Activated CD4-positive, alpha-beta T cell treated with anti-CD3 and anti-CD28 coated beads for 1 hour (primary cell): ENCODE results near the gene CASP2.
"Not testable (repeated sequence)": the region's sequence is repeated elsewhere in the genome, so short reads cannot be mapped to it uniquely, and the experiment has no call there.

Experiments
- DNase-seq: peaks from one replicate; pipeline ENCODE4 v3.0.0-alpha.2; 2020

CASP2 gene

DNA sequence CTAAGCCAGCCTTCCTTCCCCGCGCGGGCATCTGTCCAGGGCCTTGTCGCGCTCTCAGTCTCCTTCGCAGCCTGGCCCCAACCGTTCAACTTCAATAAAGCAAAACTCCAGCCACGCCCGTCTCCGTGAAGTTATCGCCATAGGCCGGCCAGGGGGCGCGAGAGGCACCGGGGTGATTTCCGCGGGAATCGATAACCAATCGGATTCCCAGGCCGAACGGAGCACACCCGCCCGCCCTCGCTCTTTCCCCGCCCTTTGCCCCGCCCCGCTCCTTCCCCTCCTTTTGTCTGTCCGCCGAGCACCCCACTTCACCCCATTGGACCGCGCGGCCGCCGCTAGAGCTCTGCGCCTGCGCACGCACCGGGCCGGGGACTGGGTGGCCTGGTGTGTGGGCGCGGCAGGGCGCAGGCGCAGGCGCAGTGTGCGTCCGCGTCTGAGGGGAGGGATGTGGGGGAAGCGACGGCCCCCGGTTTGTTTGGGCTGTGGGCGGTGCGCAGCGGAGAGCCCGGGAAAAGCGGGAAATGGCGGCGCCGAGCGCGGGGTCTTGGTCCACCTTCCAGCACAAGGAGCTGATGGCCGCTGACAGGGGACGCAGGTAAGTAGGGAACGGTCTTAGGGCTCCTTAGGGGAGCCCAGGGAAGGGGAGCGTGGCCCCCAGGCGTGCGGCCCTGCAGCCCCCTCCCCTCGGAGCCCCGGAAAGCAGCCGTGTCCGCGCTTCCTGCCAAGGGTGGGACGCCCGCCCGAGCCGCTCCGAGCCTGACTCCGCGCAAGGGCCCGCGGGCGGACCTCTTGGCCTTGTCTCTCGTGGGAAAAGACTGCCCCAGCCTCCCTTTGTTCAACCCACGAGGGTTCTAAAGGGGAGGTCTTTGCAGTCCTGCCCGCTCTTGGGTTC lies at the start of gene CASP2:
CASP2 (plus strand) TSS at position 417 of the 892 bp plus-strand sequence; CDS start at position 522, 105 bp downstream.
- DNase-seq: peak; percentile 98

DNA sequence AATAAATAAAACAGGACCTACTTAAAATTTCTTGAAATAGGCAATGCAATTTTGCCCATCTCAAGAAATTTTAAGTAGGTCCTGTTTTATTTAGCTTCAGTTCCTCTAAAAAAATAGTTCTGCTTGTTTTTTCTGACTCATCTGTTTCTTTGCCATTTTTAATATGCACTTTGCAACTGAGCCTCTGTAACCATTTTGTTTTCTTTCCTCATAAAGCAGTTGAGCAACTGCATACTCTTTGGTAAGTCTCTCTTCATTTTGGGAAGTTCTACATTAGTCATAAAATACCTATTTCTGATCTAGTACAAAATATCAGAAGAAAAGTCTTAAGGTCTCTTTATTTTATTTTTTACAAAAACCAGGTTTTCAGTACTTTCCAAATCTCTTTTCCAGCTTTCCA lies 48.3 kb upstream of the CASP2 start:
- no peak for DNase-seq

DNA sequence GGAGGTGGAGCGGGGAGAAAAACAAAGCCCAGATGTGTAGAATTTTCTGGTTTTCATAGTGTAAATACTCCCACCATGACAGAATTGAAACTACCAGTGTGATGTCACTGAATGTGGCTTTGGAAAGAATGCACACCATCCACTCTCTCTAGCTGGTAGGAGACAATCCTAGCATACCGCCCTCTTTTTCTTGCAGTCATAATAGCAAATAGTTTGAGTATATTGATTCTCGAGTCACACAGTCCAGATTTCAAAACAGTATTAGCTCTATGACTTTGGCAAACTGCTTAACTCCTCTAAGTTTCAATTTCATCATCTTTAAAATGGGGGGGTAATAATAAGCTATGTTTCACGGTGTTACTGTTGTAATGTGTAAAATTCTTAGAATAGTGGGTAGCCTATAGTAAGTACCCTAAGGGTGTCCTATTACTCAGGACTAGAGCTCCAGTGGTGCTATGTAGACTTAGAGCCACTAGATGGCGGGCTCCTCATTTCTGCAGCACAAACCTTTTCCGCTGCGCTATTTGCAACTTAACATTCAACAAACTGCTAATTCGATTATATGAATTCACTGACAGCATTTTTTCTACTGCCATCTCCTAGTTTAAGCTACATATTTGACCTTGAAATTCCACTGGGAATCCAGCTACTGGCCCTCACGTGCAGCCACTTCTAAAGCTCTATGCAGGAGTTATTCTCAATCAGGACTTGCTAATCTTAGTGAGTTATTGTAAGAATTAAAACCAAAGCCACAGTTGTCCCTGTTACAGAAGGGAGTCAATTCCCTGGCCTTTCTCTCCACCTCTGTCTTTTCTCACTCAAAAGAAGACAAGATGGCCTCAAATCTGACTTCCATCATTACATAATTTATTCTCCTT lies 47.6 kb upstream of the CASP2 start:
- DNase-seq: peak; percentile 56

DNA sequence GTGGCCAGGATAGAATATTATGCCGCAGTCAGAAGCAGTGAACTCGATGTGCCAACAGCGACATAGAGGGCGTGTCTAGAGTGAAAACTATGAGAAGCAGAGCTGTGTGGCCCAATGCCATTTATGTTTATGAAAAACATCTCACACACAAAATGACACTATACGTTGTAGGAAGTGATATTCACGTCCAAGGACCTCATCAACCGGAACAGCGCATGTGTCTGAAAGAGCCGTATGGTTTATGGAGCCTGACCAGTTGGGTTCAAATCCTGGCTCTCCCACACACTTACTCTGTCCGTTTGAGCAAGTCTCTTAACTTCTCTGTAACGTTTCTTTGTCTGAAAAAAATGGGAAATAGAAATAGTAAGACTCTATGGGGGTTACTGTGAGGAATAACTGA lies 45.8 kb upstream of the CASP2 start:
- no peak for DNase-seq

DNA sequence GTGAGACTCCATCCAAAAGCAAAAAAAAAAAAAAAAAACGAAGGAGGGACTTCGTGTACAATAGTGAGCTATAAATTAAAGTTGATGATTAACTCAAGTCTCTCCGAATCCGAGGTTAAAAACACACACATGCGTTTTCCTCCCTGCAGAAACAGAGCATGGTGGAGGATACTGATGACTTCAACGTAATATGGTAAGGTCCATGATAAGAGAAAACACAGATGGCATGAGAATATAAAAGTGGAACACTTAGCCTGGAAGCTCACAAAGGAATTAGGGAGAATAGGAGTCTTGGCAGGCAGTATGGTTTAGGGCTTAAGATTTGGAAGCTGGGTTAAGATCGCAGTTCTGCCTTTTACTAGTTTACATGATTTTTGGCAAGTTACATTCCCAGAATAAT lies 45.0 kb upstream of the CASP2 start:
- DNase-seq: no peak

DNA sequence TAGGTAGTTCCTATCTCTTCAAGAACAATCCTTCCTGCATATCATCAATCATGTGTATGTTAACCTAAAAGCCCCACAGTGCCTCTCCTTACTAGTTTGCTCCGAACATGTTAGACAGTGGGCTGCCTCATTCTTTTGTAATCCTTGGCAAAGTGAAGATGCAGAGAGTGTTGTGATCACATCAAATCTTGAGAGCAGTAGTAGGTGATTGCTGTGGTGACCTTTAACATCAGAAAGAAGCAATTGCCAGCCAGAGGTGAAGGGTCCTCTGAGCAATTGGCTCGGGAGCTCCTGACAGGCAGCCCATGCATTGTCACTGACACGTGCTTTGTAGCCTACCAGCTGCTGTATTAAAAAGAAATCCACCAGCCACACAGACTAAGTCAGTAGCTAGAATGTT lies 44.5 kb upstream of the CASP2 start:
- no peak for DNase-seq

DNA sequence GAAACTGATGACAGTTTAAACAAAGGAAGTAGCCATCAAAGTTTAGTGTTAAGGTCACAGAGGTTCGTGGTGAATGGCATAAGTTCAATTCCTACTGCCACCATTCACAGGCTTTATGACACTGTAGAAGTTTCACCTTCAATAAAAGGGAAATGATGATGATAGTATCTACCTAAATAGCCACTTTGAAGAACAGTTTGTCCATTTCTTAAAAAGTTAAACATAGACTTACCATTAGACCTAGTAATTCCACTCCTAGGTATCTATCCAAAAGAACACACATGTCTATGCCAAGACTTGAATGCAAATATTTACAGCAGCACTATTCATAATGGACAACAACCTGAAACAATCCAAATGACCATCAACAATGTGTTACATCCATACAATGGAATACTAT lies 43.8 kb upstream of the CASP2 start:
- no peak for DNase-seq

DNA sequence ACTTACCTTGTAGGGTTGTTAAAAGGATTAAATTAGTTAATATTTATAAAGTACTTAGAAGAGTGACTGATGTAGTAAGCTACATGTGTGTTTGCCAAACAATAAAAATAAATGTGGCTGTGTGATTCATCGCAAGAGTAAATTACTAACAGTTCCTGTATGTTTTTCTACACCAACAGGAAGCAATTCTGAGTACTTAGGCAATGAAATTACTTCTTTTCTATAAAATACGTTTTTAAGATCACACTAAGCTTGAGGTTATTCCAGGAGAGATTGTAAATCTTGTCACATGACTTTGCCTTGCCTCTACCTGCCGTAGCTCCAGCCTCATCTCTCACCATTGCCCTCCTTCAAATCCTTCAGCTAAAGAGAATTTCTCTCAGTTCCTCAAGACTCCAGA lies 43.0 kb upstream of the CASP2 start:
- no peak for DNase-seq

DNA sequence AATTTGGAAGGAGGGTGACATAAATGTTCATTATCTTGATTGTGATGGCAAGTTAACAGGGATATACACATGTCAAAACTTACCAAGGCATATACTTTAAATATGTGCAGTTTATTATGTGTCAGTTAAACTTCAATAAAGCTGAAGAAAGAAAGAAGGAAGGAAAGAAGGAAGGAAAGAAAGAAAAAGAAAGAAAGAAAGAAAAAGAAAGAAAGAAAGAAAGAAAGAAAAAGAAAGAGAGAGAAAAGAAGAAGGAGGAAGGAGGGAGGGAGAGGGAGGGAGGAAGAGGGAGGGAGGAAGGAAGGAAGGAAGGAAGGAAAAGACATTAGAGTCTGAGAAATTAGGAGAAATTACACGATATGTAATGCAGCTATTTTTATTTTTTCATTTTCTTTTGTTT lies 40.8 kb upstream of the CASP2 start:
- no peak for DNase-seq

DNA sequence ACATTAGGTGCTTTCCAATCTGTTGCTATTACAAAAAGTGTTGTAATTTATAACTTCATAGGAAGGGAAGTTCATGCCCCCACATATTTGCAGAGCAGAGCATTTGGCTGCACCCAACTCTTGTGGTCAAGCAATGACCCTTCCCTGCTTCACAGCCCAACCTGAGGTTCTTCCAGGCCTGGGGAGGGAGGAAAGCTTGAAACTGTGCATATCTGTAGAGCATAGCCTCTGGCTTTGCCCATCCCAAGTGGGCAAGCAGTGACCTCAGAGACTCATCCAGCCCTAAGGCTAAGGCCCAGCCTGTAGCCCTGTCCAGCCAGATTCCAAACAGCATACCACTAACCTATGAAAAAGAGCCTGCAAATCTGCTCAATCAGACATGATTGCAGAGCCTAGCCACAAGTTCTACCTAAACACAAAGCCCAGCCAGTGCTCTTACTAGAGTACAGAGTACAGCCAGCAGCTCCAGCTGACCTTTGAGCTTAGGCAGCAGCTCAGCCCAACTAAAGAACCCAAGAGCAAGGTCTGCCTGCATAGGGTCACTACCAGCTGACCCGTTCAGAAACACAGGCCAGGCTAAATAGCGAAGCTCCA lies 39.3 kb upstream of the CASP2 start:
- DNase-seq: no peak

DNA sequence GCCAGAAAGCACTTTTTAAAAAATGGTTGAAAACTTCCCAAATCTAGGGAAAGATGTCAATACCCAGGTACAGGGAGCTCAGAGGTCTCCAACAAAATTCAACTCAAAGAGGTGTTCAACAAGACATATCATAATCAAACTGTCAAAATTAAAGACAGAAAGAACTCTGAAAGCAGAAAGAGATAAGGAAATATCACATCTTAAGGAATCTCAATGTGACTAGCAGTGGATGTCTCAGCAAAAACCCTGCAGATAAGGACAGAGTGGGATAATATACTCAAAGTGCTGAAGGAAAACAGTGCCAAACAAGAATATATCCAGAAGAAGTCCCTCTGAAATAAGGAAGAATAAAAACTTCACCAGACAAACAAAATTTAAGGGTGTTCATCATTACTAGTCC lies 38.0 kb upstream of the CASP2 start:
- no peak for DNase-seq

DNA sequence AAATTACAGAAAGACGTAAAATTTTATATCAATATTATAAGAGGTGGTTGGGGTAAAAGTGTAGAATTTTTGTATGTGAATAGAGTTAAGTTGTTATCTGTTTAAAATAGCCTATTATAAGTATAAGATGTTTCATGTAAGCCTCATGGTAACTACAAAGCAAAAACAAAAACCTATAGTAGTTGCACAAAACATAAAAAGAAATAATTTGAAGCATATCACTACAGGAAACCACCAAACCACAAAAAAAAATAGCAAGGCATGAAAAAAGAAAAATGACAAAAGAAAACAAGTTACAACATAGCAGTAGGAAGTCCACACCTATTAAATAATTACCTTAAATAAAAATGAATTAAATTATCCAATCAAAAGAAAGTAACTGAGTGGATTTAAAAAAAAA lies 37.3 kb upstream of the CASP2 start:
- no peak for DNase-seq

DNA sequence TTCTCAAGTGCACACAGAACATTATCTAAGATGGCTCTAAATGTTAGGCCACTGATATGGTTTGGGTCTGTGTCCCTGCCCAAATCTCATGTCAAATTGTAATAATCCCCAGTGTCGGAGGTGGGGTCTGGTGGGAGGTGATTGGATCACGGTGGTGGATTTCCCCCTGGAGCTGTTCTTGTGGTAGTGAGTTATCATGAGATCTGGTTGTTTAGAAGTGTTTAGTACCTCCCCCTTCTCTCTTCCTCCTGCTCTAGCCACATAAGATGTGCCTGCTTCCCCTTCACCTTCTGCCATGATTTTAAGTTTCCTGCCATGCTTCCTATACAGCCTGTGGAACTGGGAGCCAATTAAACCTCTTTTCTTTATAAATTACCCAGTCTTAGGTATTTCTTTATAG lies 36.1 kb upstream of the CASP2 start:
- DNase-seq: no peak

DNA sequence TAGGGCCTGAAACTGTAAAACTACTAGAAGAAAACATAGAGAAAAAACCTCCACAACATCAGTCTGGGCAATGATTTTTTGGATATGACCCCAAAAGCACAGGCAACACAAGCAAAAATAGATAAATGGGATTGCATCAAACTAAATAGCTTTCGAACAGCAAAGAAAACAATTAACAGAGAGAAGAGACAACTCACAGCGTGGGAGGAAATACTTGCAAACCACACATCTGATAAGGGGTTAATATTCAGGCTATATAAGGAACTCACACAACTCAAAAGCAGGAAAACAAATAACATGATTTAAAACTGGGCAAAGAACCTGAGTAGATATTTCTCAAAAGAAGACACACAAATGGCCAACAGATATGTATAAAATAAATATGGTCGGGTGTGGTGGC lies 32.6 kb upstream of the CASP2 start:
- no peak for DNase-seq

DNA sequence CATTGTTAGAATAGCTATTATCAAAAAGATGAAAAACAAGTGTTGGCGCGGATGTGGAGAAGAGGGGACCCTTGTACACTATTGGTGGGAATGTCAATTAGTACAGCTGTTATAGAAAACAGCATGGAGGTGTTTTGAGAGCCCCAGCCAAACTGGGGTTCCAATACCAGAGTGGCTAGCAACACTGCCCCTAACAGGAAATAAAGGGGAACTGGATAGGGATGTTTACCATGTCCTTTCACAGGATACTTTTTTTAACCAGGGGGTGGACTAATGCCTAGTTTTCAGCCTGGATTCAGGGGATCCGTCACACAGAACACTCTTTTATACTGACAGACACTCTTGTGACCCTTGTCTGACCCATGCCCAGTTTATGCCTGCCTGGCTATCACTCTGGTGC lies 31.8 kb upstream of the CASP2 start:
- DNase-seq: no peak

DNA sequence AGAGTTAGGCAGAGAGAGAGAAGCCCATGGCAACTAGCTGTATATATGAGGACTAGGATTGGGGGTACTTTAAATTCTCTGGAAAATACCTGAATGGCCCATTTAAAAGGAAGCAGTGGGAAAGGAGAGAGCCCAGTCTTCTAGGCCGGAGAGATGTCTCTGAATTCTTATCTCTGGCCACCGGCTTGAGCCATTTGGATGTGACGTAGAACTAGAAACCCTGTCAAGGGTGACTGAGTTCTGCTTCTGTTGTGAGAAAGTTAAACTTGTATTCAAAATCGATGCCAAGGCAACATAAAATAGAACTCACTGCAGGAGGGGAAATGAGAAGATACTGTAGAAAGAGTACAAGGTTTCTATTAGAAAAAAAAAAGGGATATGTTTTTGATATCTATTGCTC lies 31.2 kb upstream of the CASP2 start:
- DNase-seq: no peak

DNA sequence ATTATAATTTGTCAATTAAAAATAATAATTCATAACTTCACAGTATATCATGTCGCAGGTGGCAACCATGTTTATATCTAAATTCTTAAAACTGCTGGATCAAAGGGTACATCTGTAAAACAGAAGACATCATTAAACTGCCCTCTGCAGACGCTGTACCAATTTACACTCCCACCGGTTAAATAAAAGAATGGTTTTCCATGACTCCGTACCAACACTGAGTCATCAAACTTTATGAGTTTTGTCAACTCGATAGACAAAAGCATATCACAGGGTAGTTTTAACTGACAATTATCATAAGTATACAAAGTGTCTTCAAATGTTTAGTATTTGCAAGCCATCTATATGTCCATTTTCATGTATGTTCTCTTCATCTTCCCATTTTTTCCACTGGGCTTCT lies 30.6 kb upstream of the CASP2 start:
- DNase-seq: no peak

DNA sequence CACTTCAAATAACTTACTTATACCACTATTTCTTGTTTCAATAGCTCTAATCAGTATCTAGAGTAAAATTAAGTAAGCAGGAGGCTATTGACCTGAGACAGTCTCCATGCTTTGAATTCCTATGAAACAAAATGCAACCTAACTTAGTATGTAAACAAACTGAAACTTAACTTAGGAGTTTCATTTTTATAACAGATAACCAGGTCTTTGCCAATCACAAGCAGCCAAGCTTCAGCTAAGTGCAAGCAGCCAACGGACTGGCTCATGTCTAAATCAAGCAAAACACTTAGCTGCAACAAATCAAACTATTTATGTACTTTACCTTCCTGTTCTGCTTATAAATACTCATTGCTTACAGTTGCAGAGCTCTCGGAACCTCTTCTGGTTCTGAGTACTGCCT lies 29.3 kb upstream of the CASP2 start:
- DNase-seq: no peak

DNA sequence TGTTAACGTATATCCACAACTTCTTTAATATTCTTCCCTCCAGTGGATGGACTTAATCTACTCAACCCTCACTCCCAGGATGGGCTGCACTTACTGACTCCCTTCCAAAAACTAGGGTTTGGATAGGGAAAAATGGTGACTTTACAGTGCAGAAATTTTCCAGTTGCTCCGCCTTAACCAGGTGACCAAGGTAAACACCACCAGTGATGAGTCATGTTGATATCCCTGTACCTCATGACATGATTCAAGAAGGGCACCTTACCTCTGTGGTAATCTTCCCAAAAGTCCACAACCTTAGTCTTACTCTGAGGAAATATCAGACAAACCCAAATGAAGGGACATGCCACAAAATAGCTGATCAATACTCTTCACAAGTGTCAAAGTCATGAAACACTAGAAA lies 28.4 kb upstream of the CASP2 start:
- DNase-seq: no peak

DNA sequence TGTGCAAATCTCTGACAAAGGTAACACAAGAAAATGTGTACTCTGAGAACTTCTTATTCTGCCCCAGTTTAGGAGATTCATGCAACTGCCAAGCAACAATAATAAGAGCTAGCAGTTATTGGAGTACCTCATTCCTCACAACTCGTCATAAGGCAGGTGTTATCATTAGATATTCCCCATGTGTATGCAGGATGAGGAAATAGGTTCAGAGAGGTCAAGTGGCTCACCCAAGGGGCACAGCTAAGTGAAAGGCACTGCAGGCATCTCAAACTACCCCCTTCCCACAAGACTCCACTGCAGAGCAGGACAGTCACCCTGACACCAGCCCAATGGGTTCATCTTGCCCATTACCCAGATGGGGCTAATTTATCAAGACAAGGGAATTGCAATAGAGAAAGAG lies 26.2 kb upstream of the CASP2 start:
- DNase-seq: no peak

DNA sequence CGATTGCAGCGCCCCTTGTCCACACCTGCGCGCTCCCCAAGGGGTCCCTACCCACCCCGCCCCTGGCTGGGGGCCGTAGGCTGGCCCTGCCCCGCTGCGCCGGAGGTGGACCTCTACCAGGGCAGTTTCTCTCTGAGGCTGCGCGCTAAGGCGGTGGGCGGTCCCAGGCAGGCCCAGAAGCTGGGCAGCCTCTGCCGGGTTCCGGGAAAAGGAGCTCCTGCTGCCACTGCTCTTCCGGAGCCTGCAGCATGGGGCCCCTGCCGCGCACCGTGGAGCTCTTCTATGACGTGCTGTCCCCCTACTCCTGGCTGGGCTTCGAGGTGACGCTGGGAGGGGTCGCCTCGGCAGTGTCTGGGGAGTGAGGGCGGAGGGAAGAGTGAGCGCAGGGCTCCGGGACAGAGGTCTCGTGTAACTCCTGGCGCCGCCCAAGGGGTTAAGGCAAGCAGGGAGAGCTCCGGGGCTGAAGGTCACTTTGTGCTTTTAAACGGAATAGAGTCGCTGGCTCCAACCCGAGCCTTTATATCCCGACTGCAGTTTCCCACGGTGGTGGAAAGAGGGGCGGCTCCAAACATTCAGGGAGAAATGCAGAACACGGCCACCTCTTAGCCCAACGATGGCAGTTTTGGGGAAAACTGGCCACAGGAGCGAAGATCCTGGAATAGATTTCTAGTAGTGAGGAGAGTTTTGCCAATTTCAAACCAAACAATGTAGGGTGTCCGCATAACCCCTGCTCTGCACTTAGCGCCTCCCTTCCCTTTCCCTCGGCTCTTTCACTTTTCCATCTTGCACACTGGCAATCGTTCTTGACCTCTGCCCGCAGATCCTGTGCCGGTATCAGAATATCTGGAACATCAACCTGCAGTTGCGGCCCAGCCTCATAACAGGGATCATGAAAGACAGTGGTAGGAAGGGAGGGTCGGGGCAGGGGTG lies 24.6 kb upstream of the CASP2 start, which contains the start of gene GSTK1:
GSTK1 (plus strand) TSS at position 176 of the 930 bp plus-strand sequence; CDS start at position 249, 73 bp downstream.
- DNase-seq: peak; percentile 69

DNA sequence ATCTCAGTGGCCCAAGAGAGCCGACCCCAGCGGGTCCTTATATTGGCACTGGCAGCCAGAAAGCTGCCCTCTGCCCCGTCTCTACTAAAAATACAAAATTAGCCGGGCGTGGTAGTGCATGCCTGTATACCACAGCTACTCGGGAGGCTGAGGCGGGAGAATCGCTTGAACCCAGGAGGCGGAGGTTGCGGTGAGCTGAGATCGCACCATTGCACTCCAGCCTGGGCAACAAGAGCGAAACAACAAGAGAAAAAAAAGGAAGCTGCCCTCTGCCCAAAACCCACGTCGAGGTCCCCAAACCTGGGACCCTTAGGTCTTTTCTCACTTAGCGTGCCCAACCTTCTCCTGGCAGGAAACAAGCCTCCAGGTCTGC lies 24.0 kb upstream of the CASP2 start:
- not testable (repeated sequence) for DNase-seq
